D721Med (cell line): Measurements from ENCODE around the gene FILIP1L.

Source experiments
- DNase-seq: peaks from one replicate; pipeline ENCODE4 v3.0.0; 2011; ENCODE audit warnings: low spot score; ENCODE audit not compliant: insufficient read length
- FAIRE-seq: peaks from 2 replicates; lab custom pipeline; 2011; peaks lifted over from hg19 to GRCh38; lab: Jason Lieb, UNC
- CTCF ChIP-seq: IDR thresholded peaks from 2 replicates; pipeline ENCODE4 v1.5.1; 2012; ENCODE audit warnings: mild to moderate bottlenecking, control low read depth; ENCODE audit not compliant: insufficient read depth; ENCODE audit errors: missing control alignments

The FILIP1L gene

GRCh38 chr3:100069472-100069871 lies 44.8 kb downstream of the FILIP1L start:
- DNase-seq = no peak
- no peak for FAIRE-seq
- TF ChIP-seq CTCF = no peak

GRCh38 chr3:100068826-100069225 lies 45.5 kb downstream of the FILIP1L start:
- DNase-seq (no peak), FAIRE-seq (no peak)
- TF ChIP-seq CTCF = peak; percentile 86

GRCh38 chr3:100067589-100067988 lies 46.7 kb downstream of the FILIP1L start:
- no peak for TF ChIP-seq CTCF
- FAIRE-seq (no peak), DNase-seq (no peak)

- TF ChIP-seq CTCF = no peak
- FAIRE-seq (no peak), DNase-seq (no peak)
These were observed 50.3 kb downstream of the FILIP1L start for GRCh38 chr3:100063929-100064461.

- DNase-seq (no peak), FAIRE-seq (no peak)
- TF ChIP-seq CTCF = no peak
These were observed 51.6 kb downstream of the FILIP1L start for GRCh38 chr3:100062665-100063064.

GRCh38 chr3:100060685-100061484 lies 53.4 kb downstream of the FILIP1L start:
- DNase-seq (no peak), FAIRE-seq (no peak)
- no peak for TF ChIP-seq CTCF

GRCh38 chr3:100059472-100059871 lies 54.8 kb downstream of the FILIP1L start:
- DNase-seq (no peak), FAIRE-seq (no peak)
- TF ChIP-seq CTCF = no peak
